Heart left ventricle (tissue), 16 donors: ENCODE measurements around the gene SUMO1. TPM values are rescaled to one million over a fixed set of nuclear protein-coding genes. Genes with fewer than 3 reads are reported as not detected.

Source experiments
- ATAC-seq, 4 donors: fragments of 200-7000 bp; cut with Tn5 transposase; one replicate each; pipeline ENCODE4 v1.9.1; 2020 to 2022; ENCODE audit warnings: moderate library complexity in 4 of 4, mild to moderate bottlenecking in 3 of 4, moderate number of reproducible peaks in 1 of 4
- DNase-seq, 5 donors: peaks; one replicate each; pipeline ENCODE4 v3.0.0-alpha.2; 2020
- H3K27ac ChIP-seq, 12 donors: fragments of 200-600 bp; sonication (generic) in 4 of 12; one replicate each; pipeline versions ENCODE4 v1.5.0 to v1.8.0; 2016 to 2022; ENCODE audit warnings: mild to moderate bottlenecking in 2 of 12
- H3K27me3 ChIP-seq, 9 donors: fragments of 200-600 bp; sonication (generic) in 2 of 9; one replicate each; pipeline versions ENCODE4 v1.5.1 to v1.8.0; 2016 to 2022; ENCODE audit warnings: mild to moderate bottlenecking in 3 of 9
- H3K36me3 ChIP-seq, 9 donors: fragments of 200-600 bp; sonication (generic) in 2 of 9; one replicate each; pipeline versions ENCODE4 v1.5.0 to v1.8.0; 2018 to 2022; ENCODE audit warnings: mild to moderate bottlenecking in 2 of 9
- H3K4me1 ChIP-seq, 12 donors: fragments of 200-600 bp; sonication (generic) in 4 of 12; one replicate each; pipeline versions ENCODE4 v1.5.0 to v1.8.0; 2016 to 2022; ENCODE audit warnings: mild to moderate bottlenecking in 3 of 12
- H3K4me3 ChIP-seq, 12 donors: fragments of 200-600 bp; sonication (generic) in 4 of 12; one replicate each; pipeline versions ENCODE4 v1.5.0 to v1.8.0; 2017 to 2022; ENCODE audit warnings: mild to moderate bottlenecking in 9 of 12, moderate library complexity in 4 of 12
- H3K9me3 ChIP-seq, 12 donors: fragments of 200-600 bp; sonication (generic) in 4 of 12; one replicate each; pipeline versions ENCODE4 v1.5.0 to v1.8.0; 2016 to 2022; ENCODE audit warnings: mild to moderate bottlenecking in 1 of 12
- CTCF ChIP-seq, 12 donors: fragments of 200-600 bp; sonication (generic) in 4 of 12; IDR thresholded peaks; one replicate each; pipeline versions ENCODE4 v1.5.0 to v1.8.0; 2018 to 2022; ENCODE audit warnings: antibody characterized with exemption in 12 of 12, mild to moderate bottlenecking in 5 of 12
- POLR2A ChIP-seq, 2 donors: fragments of 450-650 bp; IDR thresholded peaks; one replicate each; pipeline ENCODE4 v1.6.1; 2017; ENCODE audit warnings: antibody characterized with exemption in 2 of 2, mild to moderate bottlenecking in 2 of 2, moderate library complexity in 2 of 2
- WGBS, 4 donors: extraction: QIAGEN DNeasy Blood & Tissue Kit in 2 of 4; methylation state at CpG; one replicate each; pipeline versions ENCODE4 v1.1.5 to v1.1.7; 2013 to 2018; 5-methylcytosine and 5-hydroxymethylcytosine counted together
- intact Hi-C, 10 donors: fragments of 100-400 bp; cut with DNase I; formaldehyde crosslinking; loops; one replicate each; pipeline versions ENCODE4 v1.11.1 to v1.14.2; 2022
- polyA plus RNA-seq, 2 donors: library from polyadenylated mRNA; stranded (reverse); fragments of 200-250 nt; gene quantifications; one replicate each; pipeline ENCODE4 v1.2.3, GENCODE V29; 2013
- total RNA-seq, 9 donors: library from RNA; depleted of rRNA in 2 of 9; stranded (reverse); fragments of >200 nt in 2 of 9; fragmentation: NEBNext Ultra II Directional in 3 of 9; extraction: Animal tissue kit (Norgen Biotek cat#: 25700) in 3 of 9; gene quantifications; one replicate each; pipeline versions ENCODE4 v1.1.0 to v1.2.4, GENCODE V29; 2016 to 2023
- donor health status: ischemic (EF 13 %, LVEDD 7.1; RV severe dilation, severe dysfunction).
- donor health status: healthy with polysubstance abuse.
- donor health status: DM: no; HTN: yes; CAD: no.
- donor health status: DM: no; HTN: no; CAD: no.
- donor health status: ischemic (EF 25% LVEDD 6.9; RV normal size, moderate dysfunction).
- donor health status: ischemic (EF 25% LVEDD 5.7; RV mildly dilated, moderate dysfunction).
- donor health status: healthy.
- donor health status: DM: yes; HTN: yes; CAD: no.
- donor health status: ischemic (EF 35%, LVEDD 5.7; RV mildly dilated, moderate dysfunction).
- donor health status: nonischemic (EF 11% LVEDD 7.7; RV severe dilation, severe dysfunction).
- donor health status: DM: yes; HTN: yes; CAD: no.
- donor health status: PGD.
- donor health status: ischemic (EF 29% LVEDD 5.4; RV normal size, mild dysfunction).
- donor health status: nonischemic (EF 23%, LVEDD 6.1; RV moderate dilation, normal function).

The SUMO1 gene
- total and polyA plus RNA-seq, 11 donors: 43.5 to 87.9 (median 65.3) TPM

DNA sequence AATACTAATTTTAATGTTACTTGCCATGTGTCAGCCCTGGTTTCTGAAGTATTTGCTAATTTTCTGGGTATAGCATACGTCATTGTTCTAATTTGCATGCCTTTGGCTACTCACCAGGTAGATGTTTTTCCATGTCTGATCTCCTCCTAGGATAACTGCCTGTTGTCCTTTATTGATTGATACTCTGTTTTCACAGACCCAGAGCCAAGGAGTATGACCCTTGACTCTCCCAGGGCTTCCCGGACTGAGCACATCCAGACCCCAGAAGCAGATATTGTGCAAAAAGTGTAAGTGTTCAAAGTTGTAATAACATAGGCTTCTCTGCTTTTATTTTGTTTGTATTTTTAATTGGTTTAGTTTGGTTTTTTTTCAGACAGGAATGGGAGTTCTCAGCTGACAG, 53.8 kb downstream of the SUMO1 start:
- ATAC-seq (no peak), DNase-seq (no peak)
- TF ChIP-seq CTCF (IDR thresholded peaks at IDR 0.05) (no peak), POLR2A (IDR thresholded peaks at IDR 0.05) (no peak)
- H3K4me1 ChIP-seq: no peaks in the 10 kb centered on the region
- no peak overlapping the region for H3K4me3 ChIP-seq
- H3K36me3 ChIP-seq: no peaks in the 10 kb centered on the region
- H3K27ac ChIP-seq: no peak overlapping the region
- no peaks in the 10 kb centered on the region for H3K27me3 ChIP-seq
- intact Hi-C loops: loop anchor here in 1 of 10 donors (5.0 kb wide), 1 partner anchor 387 kb away; no protein-coding TSS in a partner anchor
- WGBS, 4 donors: 69 to 84% (median 76%) methylated on average over 2 of the region's 2 CpGs
- H3K9me3 ChIP-seq: no peaks in the 10 kb centered on the region

GRCh38 chr2:202178346-202178958, 59.9 kb downstream of the SUMO1 start:
- Histone ChIP-seq H3K4me3 (no peak overlapping the region), H3K27me3 (no peaks in the 10 kb centered on the region), H3K9me3 (no peaks in the 10 kb centered on the region), H3K27ac (no peak overlapping the region), H3K36me3 (no peaks in the 10 kb centered on the region), H3K4me1 (no peaks in the 10 kb centered on the region)
- TF ChIP-seq POLR2A (IDR thresholded peaks at IDR 0.05) (no peak), CTCF (IDR thresholded peaks at IDR 0.05) (peak; percentile 68 to 91 (median 82))
- WGBS, 4 donors: 43 to 46% (median 46%) methylated on average over 7 of the region's 7 CpGs
- peak; percentile 51 to 82 (median 77) for ATAC-seq
- DNase-seq: peak in 2 of 5 donors; percentile 35 to 40
- intact Hi-C loops: loop anchor here (1.0 to 10.0 kb wide), 10 partner anchors 141 to 382 kb away; partner anchors contain the start of gene FZD7 (in 1 of the 10)

DNA sequence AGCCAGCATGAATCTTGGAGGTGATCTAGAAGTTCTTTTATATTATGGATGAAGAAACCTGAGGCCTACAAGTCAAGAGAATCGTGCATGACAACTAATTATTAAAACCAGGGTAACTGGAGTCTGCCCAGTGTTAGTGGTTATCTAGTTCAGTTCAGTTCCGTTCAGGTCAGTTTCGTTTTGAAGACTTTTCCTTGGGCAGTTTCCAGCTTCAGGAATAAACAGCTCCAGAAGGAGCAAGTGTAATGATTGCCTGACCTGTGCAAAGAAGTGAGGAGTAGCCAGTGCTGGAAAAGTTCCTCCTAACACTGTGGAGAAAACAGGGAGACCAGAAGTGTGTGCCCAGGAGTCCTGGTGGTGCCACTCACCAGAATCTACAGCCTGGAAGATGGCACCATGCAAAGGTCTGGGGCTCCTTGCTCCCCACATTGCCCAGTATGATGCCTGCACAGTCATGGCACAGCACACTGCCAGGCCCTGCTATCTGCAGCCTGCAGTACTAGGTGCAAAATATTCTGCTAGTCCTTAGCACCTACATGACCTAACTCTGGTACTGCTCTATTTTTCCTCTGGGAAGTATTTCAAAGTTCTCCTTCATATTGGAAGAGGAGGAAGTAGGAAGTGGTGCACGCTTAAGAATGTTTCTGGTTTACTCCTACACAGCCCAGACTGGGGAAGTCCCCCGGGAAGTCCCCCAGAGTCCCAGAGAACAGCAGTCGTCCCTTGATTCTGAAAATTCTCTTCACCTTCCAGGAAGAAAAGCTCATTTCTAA, 65.8 kb downstream of the SUMO1 start:
- Histone ChIP-seq H3K27ac (peak overlapping the region in 1 of 12 donors; percentile 52), H3K36me3 (no peaks in the 10 kb centered on the region), H3K9me3 (no peaks in the 10 kb centered on the region), H3K4me1 (peaks cover 0 to 13% (median 4%) of the 10 kb centered on the region in 12 donors), H3K4me3 (no peak overlapping the region), H3K27me3 (peaks cover 0 to 5% (median 0%) of the 10 kb centered on the region in 9 donors)
- intact Hi-C loops: loop anchor here in 3 of 10 donors (5.0 to 10.0 kb wide), 2 partner anchors 135 to 138 kb away; partner anchors contain the start of gene FZD7 (in 1 of the 3)
- 40 to 56% (median 42%) methylated on average over 6 of the region's 6 CpGs for WGBS, 4 donors
- no peak for DNase-seq
- TF ChIP-seq CTCF (IDR thresholded peaks at IDR 0.05) (no peak), POLR2A (IDR thresholded peaks at IDR 0.05) (no peak)
- no peak for ATAC-seq
